Caco-2 (cell line): ENCODE data around the gene MTHFSD. TPM values are rescaled to one million over a fixed set of nuclear protein-coding genes. Genes with fewer than 3 reads are reported as not detected.

ENCODE experiments used
- BruUV-seq: library from RNA; stranded (reverse); fragments of 400-500 nt; replicated peaks from 2 replicates; lab custom pipeline; 2021; lab: Mats Ljungman, UMichigan
- CTCF ChIA-PET: fragments of 300-600 bp; sonication (Branson Sonifier 250); formaldehyde crosslinking; loops from one replicate; lab custom pipeline; 2022; ENCODE audit warnings: antibody characterized with exemption; lab: Charles Lee
- POLR2A ChIA-PET: fragments of 300-600 bp; sonication (Branson Sonifier 250); formaldehyde crosslinking; loops from one replicate; lab custom pipeline; 2022; ENCODE audit warnings: antibody characterized with exemption; lab: Charles Lee
- DNase-seq, 2 experiments: peaks; one replicate each; pipeline versions ENCODE4 v3.0.0 to v3.0.0-alpha.2; 2020 to 2022
- H3K27me3 ChIP-seq: replicated peaks from 2 replicates; pipeline ENCODE4 v1.6.0; 2011; ENCODE audit warnings: low read length; ENCODE audit not compliant: control insufficient read depth, insufficient read depth
- H3K36me3 ChIP-seq: 2 replicates; pipeline ENCODE4 v1.5.1; 2011; ENCODE audit warnings: low read length; ENCODE audit not compliant: control insufficient read depth, insufficient read depth
- H3K4me1 ChIP-seq: fragments of 250-450 bp; sonication (Bioruptor Pico); 2 replicates; pipeline ENCODE4 v1.5.1; 2020; ENCODE audit warnings: mild to moderate bottlenecking
- H3K4me3 ChIP-seq: 2 replicates; pipeline ENCODE4 v1.5.1; 2011; ENCODE audit warnings: low read depth, mild to moderate bottlenecking, control low read depth, low read length
- H3K9me3 ChIP-seq: fragments of 250-450 bp; sonication (Bioruptor Pico); 2 replicates; pipeline ENCODE4 v1.5.1; 2020; ENCODE audit warnings: mild to moderate bottlenecking, moderate library complexity
- H3K27ac Mint-ChIP-seq: one replicate; pipeline ENCODE4 v1.8.0; 2022; ENCODE audit warnings: mixed read lengths; ENCODE audit not compliant: unreplicated experiment
- H3K27me3 Mint-ChIP-seq: one replicate; pipeline ENCODE4 v1.8.0; 2022; ENCODE audit warnings: mixed read lengths; ENCODE audit not compliant: insufficient read depth, unreplicated experiment
- H3K36me3 Mint-ChIP-seq: one replicate; pipeline ENCODE4 v1.8.0; 2022; ENCODE audit warnings: mild to moderate bottlenecking, mixed read lengths; ENCODE audit not compliant: insufficient read depth, unreplicated experiment
- H3K4me1 Mint-ChIP-seq: one replicate; pipeline ENCODE4 v1.8.0; 2022; ENCODE audit warnings: low read depth, mixed read lengths; ENCODE audit not compliant: unreplicated experiment
- H3K4me3 Mint-ChIP-seq: one replicate; pipeline ENCODE4 v1.8.0; 2022; ENCODE audit warnings: mild to moderate bottlenecking, moderate library complexity, mixed read lengths; ENCODE audit not compliant: unreplicated experiment
- H3K9me3 Mint-ChIP-seq: one replicate; pipeline ENCODE4 v1.8.0; 2022; ENCODE audit warnings: mixed read lengths; ENCODE audit not compliant: unreplicated experiment
- intact Hi-C: fragments of 100-400 bp; cut with micrococcal nuclease; formaldehyde crosslinking; loops from one replicate; pipeline ENCODE4 v1.10.0; 2022; ENCODE audit not compliant: unreplicated experiment
- total RNA-seq: library from RNA; stranded (reverse); gene quantifications from 2 replicates; pipeline ENCODE4 v1.2.3, GENCODE V29; 2022
- TF ChIP-seq, protein P1 (sequence below), 2 experiments: fragments of 200-600 bp in 1 of 2; IDR thresholded peaks; 1 replicate in 1 of 2; 2 replicates in 1 of 2; pipeline versions ENCODE4 v1.5.1 to v1.8.0; 2011 to 2022; ENCODE audit warnings: antibody characterized with exemption in 1 of 2, control low read depth in 1 of 2, inconsistent platforms in 1 of 2, low read depth in 1 of 2, low read length in 1 of 2, mild to moderate bottlenecking in 1 of 2, moderate library complexity in 1 of 2; ENCODE audit not compliant: insufficient read depth in 1 of 2, severe bottlenecking in 1 of 2, unreplicated experiment in 1 of 2

Gene MTHFSD
- total RNA-seq, 1 experiment from 2014 or later = 33.0 TPM

DNA sequence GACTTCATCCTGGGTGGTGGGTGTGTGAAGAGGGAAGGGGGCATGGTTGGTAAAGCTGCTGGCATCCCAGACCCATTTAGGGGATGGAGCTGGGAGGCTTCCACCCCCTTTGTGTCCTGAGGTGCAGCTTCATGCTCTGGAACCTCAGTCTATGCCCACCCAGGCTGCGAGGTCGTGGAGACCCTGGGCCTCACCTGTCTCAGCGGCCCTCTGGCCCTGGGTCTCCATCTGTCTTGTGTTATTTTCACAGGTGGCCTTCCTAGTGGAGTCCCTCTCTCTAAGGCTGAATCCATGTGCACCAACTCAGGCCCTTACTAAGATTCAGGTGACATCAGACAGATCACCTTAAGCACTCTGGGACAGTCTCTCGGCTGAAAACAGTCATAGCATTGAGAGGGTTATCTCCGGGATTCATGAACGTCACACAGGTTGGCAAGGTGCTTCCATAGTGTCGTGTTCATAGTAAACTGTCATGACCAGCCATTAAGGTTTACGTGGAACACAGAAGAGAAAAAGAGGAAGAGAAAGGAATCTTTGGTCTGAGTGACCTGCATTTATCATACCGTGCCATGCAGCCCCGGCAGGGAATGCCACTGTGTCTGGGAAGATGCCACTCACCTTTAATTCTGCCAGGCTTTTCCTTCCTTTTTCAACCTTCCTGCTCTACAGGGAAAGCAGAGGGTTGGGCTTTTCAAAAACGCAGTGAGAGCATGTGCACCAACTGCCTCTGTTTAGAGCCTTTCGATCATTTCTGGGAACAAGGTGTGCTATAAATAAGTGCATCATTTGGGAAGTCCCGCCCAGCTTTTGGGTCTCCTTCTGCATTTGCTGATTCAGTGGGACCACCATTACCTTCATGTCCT lies 18.8 kb upstream of the MTHFSD start:
- BruUV-seq = no TSS peak
- Mint-ChIP-seq H3K9me3 (no peaks in the 10 kb centered on the region), H3K36me3 (peaks cover 10% of the 10 kb centered on the region), H3K4me1 (peaks cover 12% of the 10 kb centered on the region), H3K27ac (no peak overlapping the region), H3K4me3 (no peak overlapping the region), H3K27me3 (peaks cover 10% of the 10 kb centered on the region)
- Histone ChIP-seq H3K27me3 (no peaks in the 10 kb centered on the region), H3K9me3 (no peaks in the 10 kb centered on the region), H3K36me3 (no peaks in the 10 kb centered on the region), H3K4me1 (peaks cover 12% of the 10 kb centered on the region; the same call in 1 of the 2 replicates), H3K4me3 (no peak overlapping the region)
- POLR2A ChIA-PET = no interaction called here
- DNase-seq = no peak
- CTCF ChIA-PET = no interaction called here
- intact Hi-C loops = no loop called here
- TF ChIP-seq, protein P1, sequence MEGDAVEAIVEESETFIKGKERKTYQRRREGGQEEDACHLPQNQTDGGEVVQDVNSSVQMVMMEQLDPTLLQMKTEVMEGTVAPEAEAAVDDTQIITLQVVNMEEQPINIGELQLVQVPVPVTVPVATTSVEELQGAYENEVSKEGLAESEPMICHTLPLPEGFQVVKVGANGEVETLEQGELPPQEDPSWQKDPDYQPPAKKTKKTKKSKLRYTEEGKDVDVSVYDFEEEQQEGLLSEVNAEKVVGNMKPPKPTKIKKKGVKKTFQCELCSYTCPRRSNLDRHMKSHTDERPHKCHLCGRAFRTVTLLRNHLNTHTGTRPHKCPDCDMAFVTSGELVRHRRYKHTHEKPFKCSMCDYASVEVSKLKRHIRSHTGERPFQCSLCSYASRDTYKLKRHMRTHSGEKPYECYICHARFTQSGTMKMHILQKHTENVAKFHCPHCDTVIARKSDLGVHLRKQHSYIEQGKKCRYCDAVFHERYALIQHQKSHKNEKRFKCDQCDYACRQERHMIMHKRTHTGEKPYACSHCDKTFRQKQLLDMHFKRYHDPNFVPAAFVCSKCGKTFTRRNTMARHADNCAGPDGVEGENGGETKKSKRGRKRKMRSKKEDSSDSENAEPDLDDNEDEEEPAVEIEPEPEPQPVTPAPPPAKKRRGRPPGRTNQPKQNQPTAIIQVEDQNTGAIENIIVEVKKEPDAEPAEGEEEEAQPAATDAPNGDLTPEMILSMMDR (IDR thresholded peaks at IDR 0.05; ENCODE audit: insufficient read depth in 1 of 2, low read depth in 1 of 2, low read length in 1 of 2, severe bottlenecking in 1 of 2, unreplicated experiment in 1 of 2) = no peak

- Mint-ChIP-seq H3K4me1 (peaks cover 12% of the 10 kb centered on the region), H3K36me3 (peaks cover 10% of the 10 kb centered on the region), H3K4me3 (no peak overlapping the region), H3K9me3 (no peaks in the 10 kb centered on the region), H3K27me3 (peaks cover 8% of the 10 kb centered on the region), H3K27ac (no peak overlapping the region)
- Histone ChIP-seq H3K4me1 (peaks cover 12% of the 10 kb centered on the region; the same call in 1 of the 2 replicates), H3K27me3 (no peaks in the 10 kb centered on the region), H3K4me3 (no peak overlapping the region), H3K9me3 (no peaks in the 10 kb centered on the region), H3K36me3 (no peaks in the 10 kb centered on the region)
- BruUV-seq = no TSS peak
- POLR2A ChIA-PET = no interaction called here
- TF ChIP-seq, protein P1 (IDR thresholded peaks at IDR 0.05; ENCODE audit: insufficient read depth in 1 of 2, low read depth in 1 of 2, low read length in 1 of 2, severe bottlenecking in 1 of 2, unreplicated experiment in 1 of 2) = no peak
- peak in 1 of 2 experiments; percentile 23 for DNase-seq
- intact Hi-C loops = no loop called here
- CTCF ChIA-PET = no interaction called here
Measured at GRCh38 chr16:86573215-86573614, 18.2 kb upstream of the MTHFSD start.

GRCh38 chr16:86572606-86573005 lies 17.6 kb upstream of the MTHFSD start:
- Mint-ChIP-seq H3K27me3 (peaks cover 5% of the 10 kb centered on the region), H3K36me3 (peaks cover 10% of the 10 kb centered on the region), H3K4me3 (no peak overlapping the region), H3K4me1 (peaks cover 12% of the 10 kb centered on the region), H3K9me3 (no peaks in the 10 kb centered on the region), H3K27ac (no peak overlapping the region)
- H3K36me3 ChIP-seq = no peaks in the 10 kb centered on the region
- TF ChIP-seq, protein P1 (IDR thresholded peaks at IDR 0.05; ENCODE audit: insufficient read depth in 1 of 2, low read depth in 1 of 2, low read length in 1 of 2, severe bottlenecking in 1 of 2, unreplicated experiment in 1 of 2) = no peak
- CTCF ChIA-PET = no interaction called here
- no peaks in the 10 kb centered on the region for H3K27me3 ChIP-seq
- no TSS peak for BruUV-seq
- intact Hi-C loops = no loop called here
- POLR2A ChIA-PET = no interaction called here
- H3K4me3 ChIP-seq = no peak overlapping the region
- DNase-seq = no peak
- peaks cover 12% of the 10 kb centered on the region; the same call in 1 of the 2 replicates for H3K4me1 ChIP-seq
- no peaks in the 10 kb centered on the region for H3K9me3 ChIP-seq
